H9 (cell line): Measurements from ENCODE around the gene FCN2. TPM values are rescaled to one million over a fixed set of nuclear protein-coding genes. Genes with fewer than 3 reads are reported as not detected.

ENCODE experiments used
- DNase-seq: peaks from one replicate; pipeline ENCODE4 v3.0.0-alpha.2; 2017
- H2AFZ ChIP-seq: one replicate; pipeline ENCODE4 v1.6.1; 2013; ENCODE audit warnings: mild to moderate bottlenecking, low read length, control low read depth, moderate library complexity
- H2AK5ac ChIP-seq: 2 replicates; pipeline ENCODE4 v1.6.1; 2013; ENCODE audit warnings: low read length, control low read depth, mixed read lengths; ENCODE audit not compliant: insufficient read length
- H2BK120ac ChIP-seq: one replicate; pipeline ENCODE4 v1.6.1; 2013; ENCODE audit warnings: low read depth, mild to moderate bottlenecking, low read length, control low read depth, inconsistent platforms; ENCODE audit not compliant: poor library complexity, severe bottlenecking
- H2BK12ac ChIP-seq: 2 replicates; pipeline ENCODE4 v1.6.1; 2013; ENCODE audit warnings: low read length, control low read depth, mixed read lengths, low read depth; ENCODE audit not compliant: insufficient read length
- H2BK15ac ChIP-seq: 2 replicates; pipeline ENCODE4 v1.6.1; 2013; ENCODE audit warnings: low read depth, low read length, control low read depth
- H2BK20ac ChIP-seq: one replicate; pipeline ENCODE4 v1.6.1; 2013; ENCODE audit warnings: low read depth, mild to moderate bottlenecking, low read length, control low read depth, inconsistent platforms; ENCODE audit not compliant: poor library complexity, severe bottlenecking
- H2BK5ac ChIP-seq: 2 replicates; pipeline ENCODE4 v1.6.1; 2013; ENCODE audit warnings: low read length, control low read depth, mixed read lengths; ENCODE audit not compliant: insufficient read length
- H3K14ac ChIP-seq: 2 replicates; pipeline ENCODE4 v1.6.1; 2013; ENCODE audit warnings: low read length, control low read depth; ENCODE audit not compliant: insufficient read depth
- H3K18ac ChIP-seq: 2 replicates; pipeline ENCODE4 v1.6.1; 2013; ENCODE audit warnings: low read depth, mild to moderate bottlenecking, mixed read lengths, low read length, control low read depth; ENCODE audit not compliant: insufficient read length
- H3K23ac ChIP-seq: 2 replicates; pipeline ENCODE4 v1.6.1; 2013; ENCODE audit warnings: low read length, control low read depth, mixed read lengths, low read depth; ENCODE audit not compliant: insufficient read length
- H3K23me2 ChIP-seq: 2 replicates; pipeline ENCODE4 v1.6.1; 2013; ENCODE audit warnings: low read depth, mild to moderate bottlenecking, mixed read lengths, low read length, control low read depth; ENCODE audit not compliant: insufficient read length, poor library complexity, severe bottlenecking
- H3K27ac ChIP-seq: 2 replicates; pipeline ENCODE4 v1.5.1; 2013; ENCODE audit warnings: low read length, control low read depth, mixed read lengths, low read depth; ENCODE audit not compliant: insufficient read length
- H3K27me3 ChIP-seq: 2 replicates; pipeline ENCODE4 v1.6.1; 2013; ENCODE audit warnings: low read length, control low read depth, inconsistent platforms; ENCODE audit not compliant: insufficient read depth
- H3K4ac ChIP-seq: 2 replicates; pipeline ENCODE4 v1.6.1; 2013; ENCODE audit warnings: low read depth, mild to moderate bottlenecking, control low read depth, inconsistent platforms, low read length, moderate library complexity
- H3K4me1 ChIP-seq: 2 replicates; pipeline ENCODE4 v1.6.1; 2013; ENCODE audit warnings: low read length, control low read depth, inconsistent platforms; ENCODE audit not compliant: insufficient read depth
- H3K4me2 ChIP-seq: 2 replicates; pipeline ENCODE4 v1.6.1; 2013; ENCODE audit warnings: low read length, control low read depth, mixed read lengths; ENCODE audit not compliant: insufficient read length, insufficient read depth
- H3K56ac ChIP-seq: 2 replicates; pipeline ENCODE4 v1.6.1; 2013; ENCODE audit warnings: low read depth, mild to moderate bottlenecking, mixed read lengths, low read length, control low read depth; ENCODE audit not compliant: insufficient read length
- H3K79me1 ChIP-seq: 2 replicates; pipeline ENCODE4 v1.6.1; 2013; ENCODE audit warnings: low read depth, mild to moderate bottlenecking, moderate library complexity, low read length, control low read depth, inconsistent platforms; ENCODE audit not compliant: insufficient read depth, poor library complexity, severe bottlenecking
- H3K79me2 ChIP-seq: 2 replicates; pipeline ENCODE4 v1.6.1; 2013; ENCODE audit warnings: low read length, control low read depth, inconsistent platforms; ENCODE audit not compliant: insufficient read depth
- H3K9ac ChIP-seq: 2 replicates; pipeline ENCODE4 v1.6.1; 2013; ENCODE audit warnings: low read length, control low read depth, mixed read lengths; ENCODE audit not compliant: insufficient read length; ENCODE audit errors: extremely low read depth
- H3K9me3 ChIP-seq: one replicate; pipeline ENCODE4 v1.6.1; 2013; ENCODE audit warnings: low read depth, low read length, inconsistent platforms; ENCODE audit not compliant: control insufficient read depth
- H3T11ph ChIP-seq: one replicate; pipeline ENCODE4 v1.6.1; 2013; ENCODE audit warnings: mild to moderate bottlenecking, low read length, control low read depth, inconsistent platforms
- H4K20me1 ChIP-seq: one replicate; pipeline ENCODE4 v1.6.1; 2013; ENCODE audit not compliant: control insufficient read depth, insufficient read length, insufficient read depth
- H4K5ac ChIP-seq: 2 replicates; pipeline ENCODE4 v1.6.1; 2013; ENCODE audit warnings: low read depth, mild to moderate bottlenecking, mixed read lengths, low read length, control low read depth; ENCODE audit not compliant: insufficient read length
- H4K8ac ChIP-seq: replicated peaks from 2 replicates; pipeline ENCODE4 v1.6.1; 2013; ENCODE audit warnings: low read length, control low read depth, mixed read lengths, low read depth; ENCODE audit not compliant: insufficient read length
- H4K91ac ChIP-seq: 2 replicates; pipeline ENCODE4 v1.6.1; 2013; ENCODE audit warnings: low read depth, mild to moderate bottlenecking, moderate library complexity, mixed read lengths, low read length, control low read depth; ENCODE audit not compliant: insufficient read length
- H3K27ac Mint-ChIP-seq, 3 experiments: 2 replicates in 2 of 3; 3 replicates in 1 of 3; pipeline ENCODE4 v1.8.0; 2020 to 2021; ENCODE audit warnings: mixed read lengths in 3 of 3, mild to moderate bottlenecking in 1 of 3, moderate library complexity in 1 of 3
- H3K27me3 Mint-ChIP-seq: 2 replicates; pipeline ENCODE4 v1.8.0; 2021; ENCODE audit warnings: low read depth, mild to moderate bottlenecking, moderate library complexity, mixed read lengths
- H3K36me3 Mint-ChIP-seq, 3 experiments: 2 replicates in 2 of 3; 3 replicates in 1 of 3; pipeline ENCODE4 v1.8.0; 2020 to 2021; ENCODE audit warnings: low read depth in 3 of 3, mixed read lengths in 3 of 3; ENCODE audit not compliant: insufficient read depth in 1 of 3
- H3K4me1 Mint-ChIP-seq, 2 experiments: 2 replicates each; pipeline ENCODE4 v1.8.0; 2020; ENCODE audit warnings: mixed read lengths in 2 of 2
- H3K4me3 Mint-ChIP-seq, 2 experiments: 2 replicates in 1 of 2; 3 replicates in 1 of 2; pipeline ENCODE4 v1.8.0; 2020 to 2021; ENCODE audit warnings: mild to moderate bottlenecking in 2 of 2, mixed read lengths in 2 of 2, moderate library complexity in 1 of 2
- H3K9me3 Mint-ChIP-seq, 2 experiments: 2 replicates in 1 of 2; 3 replicates in 1 of 2; pipeline ENCODE4 v1.8.0; 2020; ENCODE audit warnings: mild to moderate bottlenecking in 2 of 2, mixed read lengths in 2 of 2, moderate library complexity in 1 of 2
- CTCF ChIP-seq: fragments of 200-600 bp; sonication (generic); conservative IDR thresholded peaks from 3 replicates; pipeline ENCODE4 v1.8.0; 2021; ENCODE audit warnings: antibody characterized with exemption, mild to moderate bottlenecking
- WGBS: extraction: QIAGEN DNeasy Blood & Tissue Kit; methylation state at CpG from one replicate; pipeline ENCODE4 v1.1.7; 2013; ENCODE audit warnings: missing lambda C conversion rate, low lambda C conversion rate, mixed read lengths; ENCODE audit not compliant: insufficient read length; ENCODE audit errors: extremely low coverage; 5-methylcytosine and 5-hydroxymethylcytosine counted together
- total RNA-seq: library from RNA; stranded (reverse); gene quantifications from 2 replicates; pipeline ENCODE4 v1.2.1, GENCODE V29; 2021

FCN2 gene
- total RNA-seq, 1 experiment from 2014 or later, result not detected

- H4K8ac ChIP-seq, result no peak overlapping the region
- H3K56ac ChIP-seq, result no peak overlapping the region
- no peaks in the 10 kb centered on the region for H3K9me3 ChIP-seq
- no CpG with 5 or more reads among the region's 24 CpGs for WGBS
- no peak for TF ChIP-seq CTCF
- no peak for DNase-seq
- H2BK120ac ChIP-seq, result no peak overlapping the region
- no peaks in the 10 kb centered on the region for H3K4me1 ChIP-seq
- no peak overlapping the region for H4K91ac ChIP-seq
- H3K27me3 Mint-ChIP-seq, result no peaks in the 10 kb centered on the region; the same call in none of the 2 replicates
- H3K4me3 Mint-ChIP-seq, result no peak overlapping the region
- H3K27ac ChIP-seq, result no peak overlapping the region
- no peaks in the 10 kb centered on the region for H3K23me2 ChIP-seq
- peaks cover 0 to 4% of the 10 kb centered on the region in 2 experiments; a peak in 2 of 4 replicates for H3K4me1 Mint-ChIP-seq
- H3K23ac ChIP-seq, result no peak overlapping the region
- no peak overlapping the region for H2AK5ac ChIP-seq
- peak overlapping the region in 1 of 3 experiments; percentile 36; a peak in 1 of 7 replicates for H3K27ac Mint-ChIP-seq
- H2BK5ac ChIP-seq, result no peak overlapping the region
- H3K18ac ChIP-seq, result no peak overlapping the region
- H2BK15ac ChIP-seq, result no peak overlapping the region
- no peak overlapping the region for H4K5ac ChIP-seq
- no peaks in the 10 kb centered on the region for H3K79me1 ChIP-seq
- H3K79me2 ChIP-seq, result no peaks in the 10 kb centered on the region
- no peaks in the 10 kb centered on the region for H3K27me3 ChIP-seq
- H2AFZ ChIP-seq, result no peak overlapping the region
- no peak overlapping the region for H3K14ac ChIP-seq
- no peak overlapping the region for H3T11ph ChIP-seq
- H2BK20ac ChIP-seq, result no peak overlapping the region
- no peak overlapping the region for H3K4me2 ChIP-seq
- H3K9me3 Mint-ChIP-seq, result no peaks in the 10 kb centered on the region
- H3K9ac ChIP-seq, result no peak overlapping the region
- no peak overlapping the region for H3K4ac ChIP-seq
- H4K20me1 ChIP-seq, result no peaks in the 10 kb centered on the region
- H2BK12ac ChIP-seq, result no peak overlapping the region
- H3K36me3 Mint-ChIP-seq, result no peaks in the 10 kb centered on the region
Measured at GRCh38 chr9:134885679-134886412, 5.2 kb downstream of the FCN2 start.
